ENCODE measurements around the gene C1GALT1. TPM values are rescaled to one million over a fixed set of nuclear protein-coding genes. Genes with fewer than 3 reads are reported as not detected.
"Not testable (repeated sequence)": the region's sequence is repeated elsewhere in the genome, so short reads cannot be mapped to it uniquely, and the experiment has no call there.

C1GALT1 gene
- polyA plus RNA-seq, 3 donors: 12.5 to 47.7 (median 45.1) TPM

GRCh38 chr7:7239346-7239745, 57.0 kb downstream of the C1GALT1 start:
- H3K9ac ChIP-seq (ENCODE audit: insufficient read depth, low read length, poor library complexity, severe bottlenecking): no peak overlapping the region
- H3K36me3 ChIP-seq (replicated peaks in 1 of 2; ENCODE audit: control insufficient read depth in 1 of 2, insufficient read depth in 2 of 2, low read length in 2 of 2): peaks cover 42 to 60% of the 10 kb centered on the region in 2 donors
- no peak overlapping the region for H3K4me3 ChIP-seq (replicated peaks in 1 of 3; ENCODE audit: low read depth in 2 of 3, low read length in 3 of 3)
- H3K4me3 Mint-ChIP-seq: no peak overlapping the region
- H3K4me1 Mint-ChIP-seq: peaks cover 15% of the 10 kb centered on the region
- no peak for TF ChIP-seq CTCF (IDR thresholded peaks at IDR 0.05)
- no peaks in the 10 kb centered on the region for H4K20me1 ChIP-seq (ENCODE audit: insufficient read depth, low read length)
- no peaks in the 10 kb centered on the region for H3K27me3 Mint-ChIP-seq (ENCODE audit: low read depth in 3 of 3)
- no peak for DNase-seq
- peaks cover 53 to 65% of the 10 kb centered on the region in 2 donors for H3K36me3 Mint-ChIP-seq
- H3K4me2 ChIP-seq (replicated peaks; ENCODE audit: extremely low read depth, low read length, poor library complexity, severe bottlenecking): no peak overlapping the region
- peaks cover 6% of the 10 kb centered on the region for H3K79me2 ChIP-seq (ENCODE audit: insufficient read depth, low read length)
- no peaks in the 10 kb centered on the region for H3K9me3 ChIP-seq (replicated peaks in 1 of 2; ENCODE audit: control insufficient read depth in 1 of 2, insufficient read depth in 1 of 2, low read length in 2 of 2)
- H3K27me3 ChIP-seq (ENCODE audit: control insufficient read depth in 2 of 2, insufficient read depth in 2 of 2, low read length in 2 of 2): no peaks in the 10 kb centered on the region
- no peak overlapping the region for H2AFZ ChIP-seq (ENCODE audit: insufficient read depth, low read depth, low read length, poor library complexity, severe bottlenecking)
- H3K27ac Mint-ChIP-seq: peak overlapping the region in 2 of 7 donors; percentile 26 to 64
- WGBS (ENCODE audit: insufficient coverage): no CpG with 5 or more reads among the region's 1 CpG
- H3K4me1 ChIP-seq (ENCODE audit: control insufficient read depth in 1 of 2, insufficient read depth in 2 of 2, low read length in 2 of 2): peaks cover 0 to 6% of the 10 kb centered on the region in 2 donors
- H3K9me3 Mint-ChIP-seq: no peaks in the 10 kb centered on the region
- no peak overlapping the region for H3K27ac ChIP-seq (ENCODE audit: low read depth in 1 of 2, low read length in 2 of 2)
- intact Hi-C loops (cut with micrococcal nuclease): no loop called here

- Histone ChIP-seq H3K27me3 (ENCODE audit: control insufficient read depth in 2 of 2, insufficient read depth in 2 of 2, low read length in 2 of 2) (no peaks in the 10 kb centered on the region), H3K4me1 (ENCODE audit: control insufficient read depth in 1 of 2, insufficient read depth in 2 of 2, low read length in 2 of 2) (peaks cover 0 to 13% of the 10 kb centered on the region in 2 donors), H3K9ac (ENCODE audit: insufficient read depth, low read length, poor library complexity, severe bottlenecking) (no peak overlapping the region), H3K79me2 (ENCODE audit: insufficient read depth, low read length) (peaks cover 6% of the 10 kb centered on the region), H3K4me3 (replicated peaks in 1 of 3; ENCODE audit: low read depth in 2 of 3, low read length in 3 of 3) (no peak overlapping the region), H2AFZ (ENCODE audit: insufficient read depth, low read depth, low read length, poor library complexity, severe bottlenecking) (no peak overlapping the region), H3K4me2 (replicated peaks; ENCODE audit: extremely low read depth, low read length, poor library complexity, severe bottlenecking) (no peak overlapping the region), H3K27ac (ENCODE audit: low read depth in 1 of 2, low read length in 2 of 2) (no peak overlapping the region), H4K20me1 (ENCODE audit: insufficient read depth, low read length) (no peaks in the 10 kb centered on the region), H3K9me3 (replicated peaks in 1 of 2; ENCODE audit: control insufficient read depth in 1 of 2, insufficient read depth in 1 of 2, low read length in 2 of 2) (no peaks in the 10 kb centered on the region), H3K36me3 (replicated peaks in 1 of 2; ENCODE audit: control insufficient read depth in 1 of 2, insufficient read depth in 2 of 2, low read length in 2 of 2) (peaks cover 27 to 29% of the 10 kb centered on the region in 2 donors)
- Mint-ChIP-seq H3K27ac (peak overlapping the region in 1 of 7 donors; percentile 7), H3K4me3 (no peak overlapping the region), H3K36me3 (peaks cover 35 to 52% of the 10 kb centered on the region in 2 donors), H3K9me3 (no peaks in the 10 kb centered on the region), H3K4me1 (peaks cover 21% of the 10 kb centered on the region), H3K27me3 (ENCODE audit: low read depth in 3 of 3) (no peaks in the 10 kb centered on the region)
- WGBS (ENCODE audit: insufficient coverage): no CpG with 5 or more reads among the region's 3 CpGs
- no peak for DNase-seq
- intact Hi-C loops (cut with micrococcal nuclease): no loop called here
- no peak for TF ChIP-seq CTCF (IDR thresholded peaks at IDR 0.05)
These were observed 60.6 kb downstream of the C1GALT1 start for GRCh38 chr7:7242899-7243298.

GRCh38 chr7:7245233-7245632, 62.9 kb downstream of the C1GALT1 start:
- DNase-seq; H3K9ac ChIP-seq (ENCODE audit: insufficient read depth, low read length, poor library complexity, severe bottlenecking); H3K27ac ChIP-seq (ENCODE audit: low read depth in 1 of 2, low read length in 2 of 2); H3K79me2 ChIP-seq (ENCODE audit: insufficient read depth, low read length); H3K27ac Mint-ChIP-seq; H3K4me3 Mint-ChIP-seq; H3K9me3 ChIP-seq (replicated peaks in 1 of 2; ENCODE audit: control insufficient read depth in 1 of 2, insufficient read depth in 1 of 2, low read length in 2 of 2); H3K27me3 Mint-ChIP-seq (ENCODE audit: low read depth in 3 of 3); H3K4me2 ChIP-seq (replicated peaks; ENCODE audit: extremely low read depth, low read length, poor library complexity, severe bottlenecking); intact Hi-C loops (cut with micrococcal nuclease); H3K4me3 ChIP-seq (replicated peaks in 1 of 3; ENCODE audit: low read depth in 2 of 3, low read length in 3 of 3); H4K20me1 ChIP-seq (ENCODE audit: insufficient read depth, low read length); H3K9me3 Mint-ChIP-seq; H3K36me3 ChIP-seq (replicated peaks in 1 of 2; ENCODE audit: control insufficient read depth in 1 of 2, insufficient read depth in 2 of 2, low read length in 2 of 2); H3K27me3 ChIP-seq (ENCODE audit: control insufficient read depth in 2 of 2, insufficient read depth in 2 of 2, low read length in 2 of 2); H2AFZ ChIP-seq (ENCODE audit: insufficient read depth, low read depth, low read length, poor library complexity, severe bottlenecking): not testable (repeated sequence)
- H3K36me3 Mint-ChIP-seq: peaks cover 16 to 30% of the 10 kb centered on the region in 2 donors
- peaks cover 0 to 17% of the 10 kb centered on the region in 2 donors for H3K4me1 ChIP-seq (ENCODE audit: control insufficient read depth in 1 of 2, insufficient read depth in 2 of 2, low read length in 2 of 2)
- WGBS (ENCODE audit: insufficient coverage): 94% methylated on average over 9 of the region's 13 CpGs
- H3K4me1 Mint-ChIP-seq: peaks cover 18% of the 10 kb centered on the region
